ENCODE measurements around the gene SEC14L2.

SEC14L2 gene

GRCh38 chr22:30396871-30397655 lies at the start of gene SEC14L2:
TSS of gene SEC14L2 (plus strand) at chr22:30397018. CDS start at chr22:30397117, 99 bp downstream.
- no peak for TF ChIP-seq GATA2 (IDR thresholded peaks at IDR 0.05; ENCODE audit: low read depth, low read length)
- no peak for TF ChIP-seq GATA3 (IDR thresholded peaks at IDR 0.05; ENCODE audit: low read depth, low read length)

- no peak for TF ChIP-seq GATA2 (IDR thresholded peaks at IDR 0.05; ENCODE audit: low read depth, low read length)
These were observed 49.4 kb upstream of the SEC14L2 start for GRCh38 chr22:30347255-30347892.

- TF ChIP-seq GATA2 (IDR thresholded peaks at IDR 0.05; ENCODE audit: low read depth, low read length), result no peak
- TF ChIP-seq GATA3 (IDR thresholded peaks at IDR 0.05; ENCODE audit: low read depth, low read length), result no peak
These were observed 48.4 kb upstream of the SEC14L2 start for GRCh38 chr22:30348404-30348803.

- TF ChIP-seq GATA3 (IDR thresholded peaks at IDR 0.05; ENCODE audit: low read depth, low read length) (no peak), GATA2 (IDR thresholded peaks at IDR 0.05; ENCODE audit: low read depth, low read length) (no peak)
These were observed 48.0 kb upstream of the SEC14L2 start for GRCh38 chr22:30348809-30349208.

GRCh38 chr22:30351226-30351625 lies 45.6 kb upstream of the SEC14L2 start:
- TF ChIP-seq GATA2 (IDR thresholded peaks at IDR 0.05; ENCODE audit: low read depth, low read length), result no peak
- no peak for TF ChIP-seq GATA3 (IDR thresholded peaks at IDR 0.05; ENCODE audit: low read depth, low read length)

- TF ChIP-seq GATA3 (IDR thresholded peaks at IDR 0.05; ENCODE audit: low read depth, low read length) (no peak), GATA2 (IDR thresholded peaks at IDR 0.05; ENCODE audit: low read depth, low read length) (no peak)
These were observed 42.2 kb upstream of the SEC14L2 start for GRCh38 chr22:30354644-30355043.

- no peak for TF ChIP-seq GATA3 (IDR thresholded peaks at IDR 0.05; ENCODE audit: low read depth, low read length)
These were observed 40.2 kb upstream of the SEC14L2 start, which contains the start of the genes CCDC157 and SF3A1 for GRCh38 chr22:30356449-30357235. TSS of gene CCDC157 (plus strand) at chr22:30357007. CDS start at chr22:30366001, 8,994 bp downstream. TSS of gene SF3A1 (minus strand) at chr22:30356894. CDS start at chr22:30356792, 102 bp downstream.

GRCh38 chr22:30357236-30357570 lies 39.6 kb upstream of the SEC14L2 start:
- TF ChIP-seq GATA2 (IDR thresholded peaks at IDR 0.05; ENCODE audit: low read depth, low read length) (no peak), GATA3 (IDR thresholded peaks at IDR 0.05; ENCODE audit: low read depth, low read length) (no peak)

GRCh38 chr22:30357650-30358215 lies 39.1 kb upstream of the SEC14L2 start:
- TF ChIP-seq GATA3 (IDR thresholded peaks at IDR 0.05; ENCODE audit: low read depth, low read length) (no peak), GATA2 (IDR thresholded peaks at IDR 0.05; ENCODE audit: low read depth, low read length) (no peak)

- TF ChIP-seq GATA3 (IDR thresholded peaks at IDR 0.05; ENCODE audit: low read depth, low read length) (no peak), GATA2 (IDR thresholded peaks at IDR 0.05; ENCODE audit: low read depth, low read length) (no peak)
These were observed 38.3 kb upstream of the SEC14L2 start for GRCh38 chr22:30358541-30358940.

- TF ChIP-seq GATA3 (IDR thresholded peaks at IDR 0.05; ENCODE audit: low read depth, low read length) (no peak), GATA2 (IDR thresholded peaks at IDR 0.05; ENCODE audit: low read depth, low read length) (no peak)
These were observed 34.7 kb upstream of the SEC14L2 start for GRCh38 chr22:30361916-30362650.

- TF ChIP-seq GATA2 (IDR thresholded peaks at IDR 0.05; ENCODE audit: low read depth, low read length), result no peak
- no peak for TF ChIP-seq GATA3 (IDR thresholded peaks at IDR 0.05; ENCODE audit: low read depth, low read length)
These were observed 34.1 kb upstream of the SEC14L2 start for GRCh38 chr22:30362651-30363281.

GRCh38 chr22:30365891-30366290 lies 30.9 kb upstream of the SEC14L2 start:
- TF ChIP-seq GATA2 (IDR thresholded peaks at IDR 0.05; ENCODE audit: low read depth, low read length) (no peak), GATA3 (IDR thresholded peaks at IDR 0.05; ENCODE audit: low read depth, low read length) (no peak)

Measured in SH-SY5Y (cell line).